CD14-positive monocyte (primary cell): ENCODE measurements around the gene SRD5A1. TPM values are rescaled to one million over a fixed set of nuclear protein-coding genes. Genes with fewer than 3 reads are reported as not detected.

ENCODE experiments used
- DNase-seq, 3 donors: peaks; one replicate each; pipeline ENCODE4 v3.0.0-alpha.2; 2011 to 2022
- H2AFZ ChIP-seq: 2 replicates; pipeline ENCODE4 v1.6.0; 2012; ENCODE audit warnings: mild to moderate bottlenecking, low read depth, low read length, inconsistent platforms; ENCODE audit not compliant: insufficient read depth, poor library complexity, severe bottlenecking
- H3K27ac ChIP-seq, 2 donors: 1 replicate in 1 of 2; 2 replicates in 1 of 2; pipeline ENCODE4 v1.5.1; 2012 to 2013; ENCODE audit warnings: low read length in 2 of 2, control low read depth in 1 of 2, inconsistent platforms in 1 of 2, low read depth in 1 of 2, mild to moderate bottlenecking in 1 of 2
- H3K27me3 ChIP-seq, 2 donors: one replicate each; pipeline versions ENCODE4 v1.6.0 to v1.6.1; 2011 to 2013; ENCODE audit warnings: low read length in 2 of 2; ENCODE audit not compliant: control insufficient read depth in 2 of 2, insufficient read depth in 2 of 2
- H3K36me3 ChIP-seq, 2 donors: replicated peaks in 1 of 2; 1 replicate in 1 of 2; 2 replicates in 1 of 2; pipeline versions ENCODE4 v1.5.1 to v1.6.1; 2012 to 2013; ENCODE audit warnings: low read length in 2 of 2, control low read depth in 1 of 2, inconsistent platforms in 1 of 2, mild to moderate bottlenecking in 1 of 2; ENCODE audit not compliant: insufficient read depth in 2 of 2, control insufficient read depth in 1 of 2
- H3K4me1 ChIP-seq, 2 donors: 1 replicate in 1 of 2; 2 replicates in 1 of 2; pipeline versions ENCODE4 v1.5.1 to v1.6.1; 2012 to 2013; ENCODE audit warnings: low read length in 2 of 2, control low read depth in 1 of 2, inconsistent platforms in 1 of 2, mild to moderate bottlenecking in 1 of 2, moderate library complexity in 1 of 2; ENCODE audit not compliant: insufficient read depth in 2 of 2, control insufficient read depth in 1 of 2
- H3K4me2 ChIP-seq: replicated peaks from 2 replicates; pipeline ENCODE3; 2012; ENCODE audit warnings: low read length, moderate library complexity, mild to moderate bottlenecking; ENCODE audit not compliant: poor library complexity, severe bottlenecking; ENCODE audit errors: extremely low read depth
- H3K4me3 ChIP-seq, 3 experiments: fragments of 200-600 bp in 1 of 3; sonication (generic) in 1 of 3; replicated peaks in 1 of 3; 1 replicate in 2 of 3; 2 replicates in 1 of 3; pipeline ENCODE4 v1.5.1; 2011 to 2013; ENCODE audit warnings: low read length in 3 of 3, mild to moderate bottlenecking in 3 of 3, control low read depth in 2 of 3, low read depth in 2 of 3, inconsistent platforms in 1 of 3, moderate library complexity in 1 of 3
- H3K79me2 ChIP-seq: 2 replicates; pipeline ENCODE4 v1.6.0; 2012; ENCODE audit warnings: mild to moderate bottlenecking, control low read depth, inconsistent platforms, low read length, moderate library complexity; ENCODE audit not compliant: insufficient read depth
- H3K9ac ChIP-seq: 2 replicates; pipeline ENCODE4 v1.6.0; 2017; ENCODE audit warnings: low read length, mild to moderate bottlenecking; ENCODE audit not compliant: insufficient read depth, poor library complexity, severe bottlenecking
- H3K9me3 ChIP-seq, 2 donors: replicated peaks in 1 of 2; 1 replicate in 1 of 2; 2 replicates in 1 of 2; pipeline versions ENCODE4 v1.5.1 to v1.6.1; 2012 to 2013; ENCODE audit warnings: low read length in 2 of 2, control low read depth in 1 of 2; ENCODE audit not compliant: control insufficient read depth in 1 of 2, insufficient read depth in 1 of 2
- H4K20me1 ChIP-seq: 2 replicates; pipeline ENCODE4 v1.6.0; 2012; ENCODE audit warnings: mild to moderate bottlenecking, low read length, control low read depth, moderate library complexity; ENCODE audit not compliant: insufficient read depth
- H3K27ac Mint-ChIP-seq, 7 donors: one replicate each; pipeline ENCODE4 v1.8.0; 2020; ENCODE audit warnings: mild to moderate bottlenecking in 7 of 7, mixed read lengths in 7 of 7, moderate library complexity in 6 of 7, inconsistent platforms in 2 of 7
- H3K27me3 Mint-ChIP-seq, 3 donors: one replicate each; pipeline ENCODE4 v1.8.0; 2021 to 2022; ENCODE audit warnings: low read depth in 3 of 3, mild to moderate bottlenecking in 3 of 3, mixed read lengths in 3 of 3, moderate library complexity in 3 of 3, inconsistent platforms in 1 of 3
- H3K36me3 Mint-ChIP-seq, 2 donors: one replicate each; pipeline ENCODE4 v1.8.0; 2020; ENCODE audit warnings: mixed read lengths in 2 of 2, inconsistent platforms in 1 of 2, mild to moderate bottlenecking in 1 of 2
- H3K4me1 Mint-ChIP-seq: one replicate; pipeline ENCODE4 v1.8.0; 2020; ENCODE audit warnings: mild to moderate bottlenecking, mixed read lengths
- H3K4me3 Mint-ChIP-seq, 2 donors: one replicate each; pipeline ENCODE4 v1.8.0; 2020; ENCODE audit warnings: mild to moderate bottlenecking in 2 of 2, mixed read lengths in 2 of 2, moderate library complexity in 1 of 2
- H3K9me3 Mint-ChIP-seq, 7 donors: one replicate each; pipeline ENCODE4 v1.8.0; 2020 to 2022; ENCODE audit warnings: mixed read lengths in 7 of 7, mild to moderate bottlenecking in 6 of 7, moderate library complexity in 6 of 7, inconsistent platforms in 2 of 7
- WGBS: methylation state at CpG from one replicate; pipeline ENCODE4 v1.1.5; 2013; ENCODE audit warnings: missing lambda C conversion rate; ENCODE audit not compliant: insufficient coverage; 5-methylcytosine and 5-hydroxymethylcytosine counted together
- intact Hi-C, 2 donors: fragments of 100-400 bp; cut with micrococcal nuclease; formaldehyde crosslinking; loops; one replicate each; pipeline versions ENCODE4 v1.15.0 to v1.15.1; 2023
- polyA plus RNA-seq, 3 donors: library from polyadenylated mRNA; depleted of rRNA in 1 of 3; unstranded in 2 of 3; stranded (reverse) in 1 of 3; fragments of 300-500 nt in 2 of 3; fragments of >200 nt in 1 of 3; fragmentation: Illumina TruSeq in 2 of 3; gene quantifications; 1 replicate in 2 of 3; 2 replicates in 1 of 3; pipeline ENCODE4 v1.2.3, GENCODE V29; 2012 to 2021
- TF ChIP-seq, protein P1 (sequence below): fragments of 200-600 bp; IDR thresholded peaks from one replicate; pipeline ENCODE4 v1.8.0; 2022; ENCODE audit warnings: antibody characterized with exemption, mild to moderate bottlenecking

SRD5A1 gene
- polyA plus RNA-seq, 3 donors = 21.2 to 34.7 (median 26.0) TPM

DNA sequence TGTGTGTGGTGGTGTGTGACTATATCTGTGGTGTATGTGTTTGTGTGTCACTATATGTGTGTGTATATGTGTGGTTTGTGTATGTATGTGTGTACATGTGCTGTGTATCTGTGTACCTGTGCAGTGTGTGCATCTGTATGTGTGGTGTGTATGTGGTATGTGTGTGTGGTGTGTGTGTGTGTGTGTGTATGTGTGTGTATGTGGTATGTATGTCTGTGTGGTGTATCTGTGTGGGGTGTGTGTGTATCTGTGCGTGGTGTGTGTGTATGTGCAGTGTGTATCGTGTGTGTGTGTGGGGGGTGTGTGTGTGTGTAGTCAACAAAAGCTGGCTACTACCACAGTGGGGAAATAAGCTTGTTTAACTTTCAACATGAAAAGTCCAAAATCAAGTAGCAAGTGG lies 48.4 kb downstream of the SRD5A1 start:
- intact Hi-C loops = no loop called here
- H3K4me3 Mint-ChIP-seq = no peak overlapping the region
- no peaks in the 10 kb centered on the region for H4K20me1 ChIP-seq
- H3K27ac ChIP-seq = no peak overlapping the region
- no peak overlapping the region for H3K4me2 ChIP-seq
- no peak overlapping the region for H2AFZ ChIP-seq
- DNase-seq = no peak
- H3K4me3 ChIP-seq = no peak overlapping the region
- 67% methylated on average over 2 of the region's 2 CpGs for WGBS
- H3K9ac ChIP-seq = no peak overlapping the region
- H3K79me2 ChIP-seq = no peaks in the 10 kb centered on the region
- peaks cover 22 to 30% (median 23%) of the 10 kb centered on the region in 3 donors for H3K27me3 Mint-ChIP-seq
- H3K27me3 ChIP-seq = peaks cover 8 to 9% of the 10 kb centered on the region in 2 donors
- no peaks in the 10 kb centered on the region for H3K36me3 ChIP-seq
- peaks cover 0 to 7% (median 0%) of the 10 kb centered on the region in 7 donors for H3K9me3 Mint-ChIP-seq
- H3K36me3 Mint-ChIP-seq = no peaks in the 10 kb centered on the region
- peaks cover 2% of the 10 kb centered on the region for H3K4me1 Mint-ChIP-seq
- no peaks in the 10 kb centered on the region for H3K9me3 ChIP-seq
- no peaks in the 10 kb centered on the region for H3K4me1 ChIP-seq
- TF ChIP-seq, protein P1, sequence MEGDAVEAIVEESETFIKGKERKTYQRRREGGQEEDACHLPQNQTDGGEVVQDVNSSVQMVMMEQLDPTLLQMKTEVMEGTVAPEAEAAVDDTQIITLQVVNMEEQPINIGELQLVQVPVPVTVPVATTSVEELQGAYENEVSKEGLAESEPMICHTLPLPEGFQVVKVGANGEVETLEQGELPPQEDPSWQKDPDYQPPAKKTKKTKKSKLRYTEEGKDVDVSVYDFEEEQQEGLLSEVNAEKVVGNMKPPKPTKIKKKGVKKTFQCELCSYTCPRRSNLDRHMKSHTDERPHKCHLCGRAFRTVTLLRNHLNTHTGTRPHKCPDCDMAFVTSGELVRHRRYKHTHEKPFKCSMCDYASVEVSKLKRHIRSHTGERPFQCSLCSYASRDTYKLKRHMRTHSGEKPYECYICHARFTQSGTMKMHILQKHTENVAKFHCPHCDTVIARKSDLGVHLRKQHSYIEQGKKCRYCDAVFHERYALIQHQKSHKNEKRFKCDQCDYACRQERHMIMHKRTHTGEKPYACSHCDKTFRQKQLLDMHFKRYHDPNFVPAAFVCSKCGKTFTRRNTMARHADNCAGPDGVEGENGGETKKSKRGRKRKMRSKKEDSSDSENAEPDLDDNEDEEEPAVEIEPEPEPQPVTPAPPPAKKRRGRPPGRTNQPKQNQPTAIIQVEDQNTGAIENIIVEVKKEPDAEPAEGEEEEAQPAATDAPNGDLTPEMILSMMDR = no peak
- H3K27ac Mint-ChIP-seq = no peak overlapping the region

DNA sequence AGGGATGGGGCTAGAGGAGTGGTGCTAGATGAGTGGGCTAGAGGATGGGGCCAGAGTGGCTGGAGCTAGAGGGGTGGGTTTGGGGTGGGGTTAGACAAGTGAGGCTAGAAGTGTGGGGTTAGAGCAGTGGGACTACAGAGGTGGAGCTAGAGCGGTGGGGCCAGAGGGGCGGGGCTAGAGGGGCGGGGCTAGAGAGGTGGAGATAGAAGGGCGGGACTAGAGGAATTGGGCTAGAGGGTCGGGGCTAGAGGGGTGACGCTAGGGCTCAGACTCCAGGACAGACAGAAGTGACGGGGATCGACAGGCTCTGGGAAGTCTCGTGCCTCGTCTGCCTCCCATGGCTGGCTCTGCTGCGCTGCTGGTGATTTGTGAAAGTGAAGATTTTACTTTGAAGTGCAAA lies 49.0 kb downstream of the SRD5A1 start:
- Histone ChIP-seq H3K36me3 (no peaks in the 10 kb centered on the region), H3K4me3 (no peak overlapping the region), H3K9ac (no peak overlapping the region), H3K9me3 (no peaks in the 10 kb centered on the region), H2AFZ (no peak overlapping the region), H3K4me1 (no peaks in the 10 kb centered on the region), H3K27me3 (peaks cover 11 to 13% of the 10 kb centered on the region in 2 donors), H3K4me2 (no peak overlapping the region), H3K27ac (no peak overlapping the region), H3K79me2 (no peaks in the 10 kb centered on the region), H4K20me1 (no peaks in the 10 kb centered on the region)
- 62% methylated on average over 8 of the region's 11 CpGs for WGBS
- peaks cover 4% of the 10 kb centered on the region for H3K4me1 Mint-ChIP-seq
- TF ChIP-seq, protein P1 = no peak
- H3K27ac Mint-ChIP-seq = peak overlapping the region in 1 of 7 donors; percentile 14
- H3K4me3 Mint-ChIP-seq = no peak overlapping the region
- H3K27me3 Mint-ChIP-seq = peaks cover 27 to 33% (median 28%) of the 10 kb centered on the region in 3 donors
- peaks cover 0 to 7% (median 0%) of the 10 kb centered on the region in 7 donors for H3K9me3 Mint-ChIP-seq
- intact Hi-C loops = no loop called here
- DNase-seq = no peak
- H3K36me3 Mint-ChIP-seq = no peaks in the 10 kb centered on the region
